ENCODE data around the gene EFCAB14.

EFCAB14 gene

GRCh38 chr1:46679789-46680573 lies 38.9 kb downstream of the EFCAB14 start:
- no peak for DNase-seq (ENCODE audit: extremely low read depth, insufficient read length)
- H3K27me3 ChIP-seq (replicated peaks; ENCODE audit: control insufficient read depth, insufficient read depth, low read length): no peaks in the 10 kb centered on the region
- no peak for TF ChIP-seq CTCF (IDR thresholded peaks at IDR 0.05; ENCODE audit: insufficient read depth, low read length, poor library complexity, severe bottlenecking)

GRCh38 chr1:46677339-46677738 lies 41.6 kb downstream of the EFCAB14 start:
- DNase-seq (ENCODE audit: extremely low read depth, insufficient read length): no peak
- Histone ChIP-seq H3K4me3 (replicated peaks; ENCODE audit: low read depth, low read length) (no peak overlapping the region), H3K27me3 (replicated peaks; ENCODE audit: control insufficient read depth, insufficient read depth, low read length) (no peaks in the 10 kb centered on the region), H3K36me3 (ENCODE audit: control insufficient read depth, insufficient read depth, low read length) (peaks cover 10% of the 10 kb centered on the region)
- TF ChIP-seq CTCF (IDR thresholded peaks at IDR 0.05; ENCODE audit: insufficient read depth, low read length, poor library complexity, severe bottlenecking): no peak

More at GRCh38 chr1:46679789-46680573, 38.9 kb downstream of the EFCAB14 start:
- H3K4me3 ChIP-seq (replicated peaks; ENCODE audit: low read depth, low read length): no peak overlapping the region
- peaks cover 13% of the 10 kb centered on the region for H3K36me3 ChIP-seq (ENCODE audit: control insufficient read depth, insufficient read depth, low read length)

GRCh38 chr1:46676531-46676930 lies 42.4 kb downstream of the EFCAB14 start:
- no peak overlapping the region for H3K4me3 ChIP-seq (replicated peaks; ENCODE audit: low read depth, low read length)
- peaks cover 10% of the 10 kb centered on the region for H3K36me3 ChIP-seq (ENCODE audit: control insufficient read depth, insufficient read depth, low read length)
- no peaks in the 10 kb centered on the region for H3K27me3 ChIP-seq (replicated peaks; ENCODE audit: control insufficient read depth, insufficient read depth, low read length)
- TF ChIP-seq CTCF (IDR thresholded peaks at IDR 0.05; ENCODE audit: insufficient read depth, low read length, poor library complexity, severe bottlenecking): no peak
- DNase-seq (ENCODE audit: extremely low read depth, insufficient read length): no peak

- no peaks in the 10 kb centered on the region for H3K27me3 ChIP-seq (replicated peaks; ENCODE audit: control insufficient read depth, insufficient read depth, low read length)
- no peak for DNase-seq (ENCODE audit: extremely low read depth, insufficient read length)
- H3K4me3 ChIP-seq (replicated peaks; ENCODE audit: low read depth, low read length): no peak overlapping the region
- H3K36me3 ChIP-seq (ENCODE audit: control insufficient read depth, insufficient read depth, low read length): peaks cover 10% of the 10 kb centered on the region
- no peak for TF ChIP-seq CTCF (IDR thresholded peaks at IDR 0.05; ENCODE audit: insufficient read depth, low read length, poor library complexity, severe bottlenecking)
These were observed 43.2 kb downstream of the EFCAB14 start for GRCh38 chr1:46675549-46676314.

- DNase-seq (ENCODE audit: extremely low read depth, insufficient read length): no peak
- H3K4me3 ChIP-seq (replicated peaks; ENCODE audit: low read depth, low read length): no peak overlapping the region
- H3K27me3 ChIP-seq (replicated peaks; ENCODE audit: control insufficient read depth, insufficient read depth, low read length): no peaks in the 10 kb centered on the region
- peaks cover 10% of the 10 kb centered on the region for H3K36me3 ChIP-seq (ENCODE audit: control insufficient read depth, insufficient read depth, low read length)
- no peak for TF ChIP-seq CTCF (IDR thresholded peaks at IDR 0.05; ENCODE audit: insufficient read depth, low read length, poor library complexity, severe bottlenecking)
These were observed 45.1 kb downstream of the EFCAB14 start for GRCh38 chr1:46673749-46674182.
